ENCODE measurements around the gene DOK7.

The DOK7 gene

GRCh38 chr4:3518511-3518880 lies 55.4 kb downstream of the DOK7 start:
- H3K4me3 ChIP-seq (ENCODE audit: low read depth, low read length), result no peak overlapping the region
- TF ChIP-seq CTCF (IDR thresholded peaks at IDR 0.05; ENCODE audit: borderline replicate concordance, insufficient read depth, low read depth, low read length), result no peak

GRCh38 chr4:3518941-3519340 lies 55.8 kb downstream of the DOK7 start:
- no peak for TF ChIP-seq CTCF (IDR thresholded peaks at IDR 0.05; ENCODE audit: borderline replicate concordance, insufficient read depth, low read depth, low read length)
- no peak overlapping the region for H3K4me3 ChIP-seq (ENCODE audit: low read depth, low read length)

GRCh38 chr4:3519468-3520264 lies 56.6 kb downstream of the DOK7 start:
- TF ChIP-seq CTCF (IDR thresholded peaks at IDR 0.05; ENCODE audit: borderline replicate concordance, insufficient read depth, low read depth, low read length), result no peak
- no peak overlapping the region for H3K4me3 ChIP-seq (ENCODE audit: low read depth, low read length)

GRCh38 chr4:3520276-3520675 lies 57.2 kb downstream of the DOK7 start:
- TF ChIP-seq CTCF (IDR thresholded peaks at IDR 0.05; ENCODE audit: borderline replicate concordance, insufficient read depth, low read depth, low read length), result no peak
- no peak overlapping the region for H3K4me3 ChIP-seq (ENCODE audit: low read depth, low read length)

GRCh38 chr4:3520796-3521600 lies 57.9 kb downstream of the DOK7 start:
- no peak overlapping the region for H3K4me3 ChIP-seq (ENCODE audit: low read depth, low read length)
- no peak for TF ChIP-seq CTCF (IDR thresholded peaks at IDR 0.05; ENCODE audit: borderline replicate concordance, insufficient read depth, low read depth, low read length)

- no peak for TF ChIP-seq CTCF (IDR thresholded peaks at IDR 0.05; ENCODE audit: borderline replicate concordance, insufficient read depth, low read depth, low read length)
- no peak overlapping the region for H3K4me3 ChIP-seq (ENCODE audit: low read depth, low read length)
Measured at GRCh38 chr4:3521621-3522325, 58.7 kb downstream of the DOK7 start.

Measured in GM12875 (cell line).